A673 (cell line): ENCODE results near the gene SLC2A4RG.

Source experiments
- CTCF ChIP-seq: fragments of 300-800, 200-600 bp; sonication (generic); conservative IDR thresholded peaks from 2 replicates; pipeline ENCODE4 v1.5.1; 2017; ENCODE audit warnings: low read depth, mild to moderate bottlenecking, antibody characterized with exemption, low read length, moderate library complexity, mixed read lengths
- EZH2 ChIP-seq: fragments of 200-600 bp; sonication (generic); IDR thresholded peaks from 2 replicates; pipeline ENCODE4 v1.6.1; 2017; ENCODE audit warnings: borderline replicate concordance, low read depth, mild to moderate bottlenecking, mixed read lengths, antibody characterized with exemption, low read length; ENCODE audit not compliant: poor library complexity, severe bottlenecking

GRCh38 chr20:63709149-63709527, 30.4 kb upstream of the SLC2A4RG start:
- TF ChIP-seq CTCF, result no peak
- TF ChIP-seq EZH2, result no peak
